Epithelial cell of proximal tubule (primary cell): Measurements from ENCODE around the gene SEC14L5. TPM values are rescaled to one million over a fixed set of nuclear protein-coding genes. Genes with fewer than 3 reads are reported as not detected.

Experiments used
- DNase-seq: peaks from one replicate; pipeline ENCODE4 v3.0.0-alpha.2; 2011; ENCODE audit warnings: low read depth
- H3K4me3 ChIP-seq: 2 replicates; pipeline ENCODE4 v1.5.1; 2011; ENCODE audit warnings: low read depth, mild to moderate bottlenecking, low read length
- CTCF ChIP-seq: conservative IDR thresholded peaks from 2 replicates; pipeline ENCODE4 v1.5.1; 2012; ENCODE audit warnings: low read depth, mild to moderate bottlenecking, low read length
- total RNA-seq: library from RNA; depleted of rRNA; stranded (reverse); fragments of >200 nt; gene quantifications from 2 replicates; pipeline ENCODE4 v1.2.3, GENCODE V29; 2015

SEC14L5 gene
- total RNA-seq, 1 donor from 2014 or later: under 0.01 TPM

- TF ChIP-seq CTCF: no peak
- H3K4me3 ChIP-seq: no peak within 1 kb of the TSS
- DNase-seq: no peak
Measured at GRCh38 chr16:5065813-5066212, 107.7 kb downstream of the SEC14L5 start, which contains the start of gene C16orf89. Gene C16orf89 (minus strand): TSS chr16:5065956. CDS start chr16:5065908, 48 bp downstream.

GRCh38 chr16:5066511-5066910 lies 108.4 kb downstream of the SEC14L5 start:
- no peak overlapping the region for H3K4me3 ChIP-seq
- DNase-seq: no peak
- no peak for TF ChIP-seq CTCF

Other genes starting within 250 kb of the SEC14L5 start
- gene ANKS3, start 224.1 kb upstream of the SEC14L5 start, total RNA-seq: 13.7 and 22.4 TPM in 2 replicates
- gene DNAAF8, start 223.8 kb upstream of the SEC14L5 start, total RNA-seq: 2.0 TPM in 1 of 2 replicates, not detected in the other
- 6.9 and 7.6 TPM in 2 replicates for gene ZNF500, start 191.2 kb upstream of the SEC14L5 start, total RNA-seq
- gene SEPTIN12, start 170.0 kb upstream of the SEC14L5 start, total RNA-seq: not detected in 2 replicates
- gene SMIM22, start 163.0 kb upstream of the SEC14L5 start, total RNA-seq: 0.98 and 12.2 TPM in 2 replicates
- 18.8 and 39.6 TPM in 2 replicates for gene ROGDI, start 155.7 kb upstream of the SEC14L5 start, total RNA-seq
- gene GLYR1, start 111.0 kb upstream of the SEC14L5 start, total RNA-seq: 33.1 and 50.3 TPM in 2 replicates
- 24.5 and 30.0 TPM in 2 replicates for gene UBN1, start 110.8 kb upstream of the SEC14L5 start, total RNA-seq
- 9.1 and 21.0 TPM in 2 replicates for gene PPL, start 21.2 kb upstream of the SEC14L5 start, total RNA-seq
- gene NAGPA, start 75.6 kb downstream of the SEC14L5 start, total RNA-seq: 15.8 and 25.6 TPM in 2 replicates
- gene C16orf89, start 107.6 kb downstream of the SEC14L5 start, total RNA-seq: not detected in 2 replicates
- gene ALG1, start 113.5 kb downstream of the SEC14L5 start, total RNA-seq: 21.9 and 31.9 TPM in 2 replicates
- 9.4 and 34.4 TPM in 2 replicates for gene EEF2KMT, start 139.5 kb downstream of the SEC14L5 start, total RNA-seq